Transverse colon (tissue), 4 donors: ENCODE measurements around the gene CCNB3.

Experiments used
- CTCF ChIP-seq, 5 experiments: fragments of 200-600 bp in 3 of 5; fragments of 450-650 bp in 2 of 5; sonication (generic) in 3 of 5; IDR thresholded peaks; 1 replicate in 2 of 5; 2 replicates in 3 of 5; pipeline ENCODE4 v1.5.1; 2016 to 2017; ENCODE audit warnings: antibody characterized with exemption in 5 of 5, inconsistent platforms in 3 of 5, mild to moderate bottlenecking in 2 of 5, moderate library complexity in 1 of 5
- POLR2AphosphoS5 ChIP-seq, 3 donors: sonication (generic); formaldehyde crosslinking; IDR thresholded peaks; one replicate each; pipeline ENCODE4 v1.6.1; 2016; ENCODE audit warnings: antibody characterized with exemption in 3 of 3

- TF ChIP-seq CTCF (IDR thresholded peaks at IDR 0.05) (no peak), POLR2AphosphoS5 (IDR thresholded peaks at IDR 0.05) (no peak)
These were observed 171.1 kb downstream of the CCNB3 start for GRCh38 chrX:50375481-50376267.
